BE2C (cell line): ENCODE measurements around the gene CSRNP3.

Experiments
- DNase-seq: peaks from one replicate; pipeline ENCODE4 v3.0.0-alpha.2; 2020
- H3K27me3 ChIP-seq: fragments of 250-450 bp; sonication (Bioruptor Pico); 2 replicates; pipeline ENCODE4 v1.5.1; 2020; ENCODE audit warnings: mild to moderate bottlenecking
- H3K36me3 ChIP-seq: fragments of 250-450 bp; sonication (Bioruptor Pico); 2 replicates; pipeline ENCODE4 v1.5.1; 2020; ENCODE audit warnings: mild to moderate bottlenecking
- H3K4me1 ChIP-seq: fragments of 250-450 bp; sonication (Bioruptor Pico); 2 replicates; pipeline ENCODE4 v1.5.1; 2020
- H3K4me3 ChIP-seq: 2 replicates; pipeline ENCODE4 v1.5.1; 2011; ENCODE audit warnings: low read depth, low read length
- H3K9me3 ChIP-seq: fragments of 250-450 bp; sonication (Bioruptor Pico); 2 replicates; pipeline ENCODE4 v1.5.1; 2020
- CTCF ChIP-seq: IDR thresholded peaks from 2 replicates; pipeline ENCODE4 v1.5.1; 2012; ENCODE audit warnings: mild to moderate bottlenecking, low read depth, low read length

Gene CSRNP3

GRCh38 chr2:165533331-165533730 is 63.8 kb downstream of the CSRNP3 start:
- no peaks in the 10 kb centered on the region for H3K9me3 ChIP-seq
- no peaks in the 10 kb centered on the region for H3K36me3 ChIP-seq
- DNase-seq, result no peak
- no peak overlapping the region for H3K4me3 ChIP-seq
- H3K27me3 ChIP-seq, result no peaks in the 10 kb centered on the region
- H3K4me1 ChIP-seq, result no peaks in the 10 kb centered on the region; the same call in none of the 2 replicates
- no peak for TF ChIP-seq CTCF

DNA sequence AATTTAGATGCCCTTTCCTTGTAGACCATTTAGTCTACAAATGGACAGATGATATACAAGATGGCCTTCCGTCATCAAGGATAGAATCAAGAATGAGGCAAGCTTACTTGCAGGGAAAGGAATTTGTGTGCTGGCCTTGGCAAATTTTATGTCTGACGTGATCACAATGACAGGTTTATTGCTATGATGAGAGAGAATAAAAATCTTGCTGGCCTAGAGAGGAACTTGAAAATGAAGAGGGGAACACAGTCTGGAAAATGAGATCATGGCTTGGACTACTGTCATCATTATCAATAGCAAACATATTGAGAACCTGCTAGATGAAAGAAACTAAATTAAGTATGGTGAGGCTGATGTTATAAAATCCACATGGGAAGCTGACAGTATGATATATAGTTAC is 66.0 kb downstream of the CSRNP3 start:
- TF ChIP-seq CTCF, result no peak
- H3K9me3 ChIP-seq, result no peaks in the 10 kb centered on the region
- DNase-seq, result no peak
- no peaks in the 10 kb centered on the region; the same call in none of the 2 replicates for H3K4me1 ChIP-seq
- H3K4me3 ChIP-seq, result no peak overlapping the region
- no peaks in the 10 kb centered on the region for H3K36me3 ChIP-seq
- H3K27me3 ChIP-seq, result no peaks in the 10 kb centered on the region

GRCh38 chr2:165536851-165537499 is 67.5 kb downstream of the CSRNP3 start:
- Histone ChIP-seq H3K4me1 (no peaks in the 10 kb centered on the region; the same call in none of the 2 replicates), H3K4me3 (no peak overlapping the region), H3K27me3 (no peaks in the 10 kb centered on the region), H3K9me3 (no peaks in the 10 kb centered on the region), H3K36me3 (no peaks in the 10 kb centered on the region)
- TF ChIP-seq CTCF, result no peak
- DNase-seq, result no peak

- Histone ChIP-seq H3K4me1 (no peaks in the 10 kb centered on the region; the same call in none of the 2 replicates), H3K27me3 (no peaks in the 10 kb centered on the region), H3K9me3 (no peaks in the 10 kb centered on the region), H3K36me3 (no peaks in the 10 kb centered on the region), H3K4me3 (no peak overlapping the region)
- no peak for DNase-seq
- no peak for TF ChIP-seq CTCF
These were observed 70.5 kb downstream of the CSRNP3 start for GRCh38 chr2:165539985-165540384.

DNA sequence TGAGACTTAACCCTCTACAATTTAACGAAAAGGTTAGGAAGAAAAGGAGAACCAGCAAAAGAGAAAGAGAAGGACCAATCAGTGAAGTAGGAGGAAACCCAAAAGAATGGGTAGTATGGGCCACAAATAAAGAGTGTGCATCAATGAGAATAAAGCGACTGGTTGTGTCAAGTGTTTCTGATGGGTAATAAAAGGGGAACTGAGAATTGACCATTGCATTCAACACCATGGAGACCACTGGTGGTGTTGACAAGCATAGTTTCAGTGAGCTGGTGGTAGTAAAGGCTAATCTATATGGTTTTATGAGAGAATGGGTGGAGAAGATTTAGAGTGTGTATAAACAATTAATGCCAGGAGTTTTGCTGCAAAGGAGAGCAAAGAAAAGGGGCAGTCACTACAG is 75.4 kb downstream of the CSRNP3 start:
- H3K27me3 ChIP-seq, result no peaks in the 10 kb centered on the region
- DNase-seq, result no peak
- no peaks in the 10 kb centered on the region for H3K4me1 ChIP-seq
- no peak for TF ChIP-seq CTCF
- no peaks in the 10 kb centered on the region for H3K36me3 ChIP-seq
- H3K4me3 ChIP-seq, result no peak overlapping the region
- no peaks in the 10 kb centered on the region for H3K9me3 ChIP-seq

GRCh38 chr2:165547900-165548299 is 78.4 kb downstream of the CSRNP3 start:
- no peaks in the 10 kb centered on the region for H3K36me3 ChIP-seq

More at GRCh38 chr2:165547900-165548299, 78.4 kb downstream of the CSRNP3 start:
- DNase-seq, result no peak
- H3K4me3 ChIP-seq, result no peak overlapping the region
- H3K4me1 ChIP-seq, result no peaks in the 10 kb centered on the region
- no peaks in the 10 kb centered on the region for H3K27me3 ChIP-seq
- no peaks in the 10 kb centered on the region for H3K9me3 ChIP-seq
- TF ChIP-seq CTCF, result no peak
